Stimulated activated CD4-positive, alpha-beta T cell treated with anti-CD3 and anti-CD28 coated beads, Interleukin-15, amount 100 ng/mL, for 48 hours (primary cell): ENCODE measurements around the gene PFN1.

Source experiments
- DNase-seq, 2 donors: peaks; one replicate each; pipeline ENCODE4 v3.0.0-alpha.2; 2020; ENCODE audit warnings: low read depth in 2 of 2

Gene PFN1

GRCh38 chr17:4967539-4968485 is 19.5 kb upstream of the PFN1 start, which contains the start of gene SPAG7:
Gene SPAG7, minus strand, starts transcription at chr17:4967817. Its CDS starts 13 bp downstream, at chr17:4967804.
- peak; percentile 87 to 88 for DNase-seq

DNA sequence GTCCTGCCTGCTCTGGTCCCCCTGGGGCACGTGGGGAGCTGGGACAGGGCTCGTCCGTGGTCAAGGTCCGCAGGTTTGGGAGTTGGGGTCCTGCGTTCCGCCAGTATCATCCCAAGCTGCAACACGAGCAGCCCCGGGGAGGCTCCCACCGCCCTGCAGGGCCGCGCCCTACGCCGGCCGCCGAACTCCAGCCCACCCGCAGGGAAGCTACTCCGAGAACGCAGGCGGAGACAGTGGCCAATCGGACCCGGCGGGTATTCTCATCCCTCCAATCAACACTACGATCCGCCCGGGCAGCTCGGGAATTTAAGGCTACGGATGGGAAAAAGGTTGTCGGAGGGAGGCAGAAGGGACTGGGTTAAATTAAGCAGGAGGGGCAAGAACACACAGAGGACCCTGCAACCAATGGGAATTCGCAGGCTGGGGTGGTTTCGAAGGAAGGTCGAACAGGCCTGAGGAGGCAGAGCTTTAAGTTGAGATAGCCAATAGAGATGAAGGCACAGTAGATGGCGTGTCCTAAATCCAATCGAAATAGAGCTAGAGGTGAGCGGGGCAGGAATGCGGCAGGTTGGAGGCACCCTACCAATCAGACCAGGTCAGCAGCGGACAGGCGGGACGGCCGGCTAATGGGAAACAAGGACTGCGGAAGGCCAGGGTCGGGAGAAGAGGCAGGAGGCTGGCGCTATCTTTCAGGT is 18.7 kb upstream of the PFN1 start:
- DNase-seq = peak; percentile 88 to 89

- DNase-seq = no peak
These were observed 17.1 kb upstream of the PFN1 start for GRCh38 chr17:4965311-4965986.

DNA sequence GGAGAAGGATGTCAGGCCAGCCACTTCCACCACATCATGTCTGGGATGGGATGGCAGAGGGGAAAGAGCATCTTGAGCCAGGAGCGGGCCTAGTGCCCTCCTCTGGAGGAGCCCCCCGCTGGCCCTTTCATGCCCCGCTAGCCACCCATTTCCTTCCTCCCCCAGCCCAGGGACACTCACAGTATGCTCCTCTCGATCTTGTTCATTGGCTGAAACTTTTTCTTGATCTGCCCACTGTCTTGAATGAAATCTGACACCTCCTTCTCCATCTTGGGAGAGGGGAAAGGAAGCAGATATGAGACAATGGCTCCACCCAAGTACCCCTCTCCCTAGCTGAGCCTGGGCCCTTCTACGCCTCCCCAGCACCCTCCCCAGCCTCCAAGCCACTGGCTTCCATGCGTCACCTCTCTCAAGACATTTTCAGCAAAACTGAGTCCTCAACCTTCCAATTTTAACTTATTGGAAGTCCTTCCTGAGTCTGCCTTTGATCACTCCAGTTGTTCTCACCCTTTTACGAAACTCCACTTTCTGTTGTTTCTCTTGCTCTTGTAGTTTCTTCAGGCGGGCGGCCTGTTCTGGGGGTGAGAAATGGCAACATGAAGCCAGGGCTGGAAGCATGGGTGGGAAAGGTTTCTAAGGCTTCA is 12.1 kb upstream of the PFN1 start:
- DNase-seq = no peak

DNA sequence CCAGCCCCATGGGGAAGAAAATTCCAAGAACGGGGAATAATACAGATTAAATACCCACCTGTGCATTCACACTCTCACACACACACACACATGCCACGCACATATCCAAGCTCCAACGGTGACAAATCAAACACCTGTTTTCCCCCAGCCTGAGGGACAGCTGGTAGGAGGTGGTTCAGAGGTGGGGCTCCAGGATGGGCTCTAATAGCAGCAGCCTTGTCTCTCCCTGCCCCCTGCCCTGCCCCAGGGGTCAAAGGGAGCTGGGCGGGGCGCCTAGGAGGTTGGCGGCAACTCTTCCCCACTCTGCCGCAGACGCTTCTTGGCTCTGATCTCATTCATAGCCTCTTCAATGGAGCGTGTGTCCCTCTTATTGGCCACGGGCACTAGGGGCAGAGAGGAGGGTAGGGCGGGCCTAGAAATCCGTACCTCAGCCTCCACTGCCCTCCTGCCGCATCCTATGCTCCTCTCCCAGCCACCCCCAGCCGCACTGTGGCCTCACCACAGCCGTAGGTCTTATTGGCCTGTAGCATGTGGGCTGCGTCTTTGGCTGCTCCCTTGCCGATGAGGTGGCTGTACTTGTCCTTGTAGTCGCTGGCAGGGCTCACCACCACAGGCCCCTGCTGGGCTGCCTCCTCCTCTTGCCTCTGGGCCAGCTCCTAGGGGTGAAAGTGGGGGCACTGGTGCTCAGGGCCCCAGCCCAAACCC is 11.1 kb upstream of the PFN1 start:
- DNase-seq = no peak

DNA sequence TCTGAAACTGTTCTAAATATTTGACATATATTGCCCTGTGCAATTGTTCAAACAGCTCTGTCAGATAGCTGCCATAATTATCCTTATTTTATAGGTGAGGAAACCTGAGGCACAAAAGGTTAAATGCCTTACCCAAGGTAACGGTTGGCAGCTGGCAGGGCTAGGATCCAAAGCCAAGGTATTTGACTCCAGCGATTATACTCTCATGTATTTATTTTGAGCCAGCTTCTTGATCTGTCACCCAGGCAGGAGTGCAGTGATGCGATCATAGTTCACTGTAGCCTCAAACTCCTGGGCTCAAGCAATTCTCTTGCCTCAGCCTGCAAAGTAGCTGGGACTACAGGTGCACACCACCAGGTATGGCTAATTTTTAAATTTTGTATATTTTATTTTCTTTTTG is 9.8 kb upstream of the PFN1 start:
- no peak for DNase-seq

GRCh38 chr17:4956493-4957061 is 8.2 kb upstream of the PFN1 start:
- DNase-seq = no peak

GRCh38 chr17:4955091-4955490 is 6.8 kb upstream of the PFN1 start:
- no peak for DNase-seq

DNA sequence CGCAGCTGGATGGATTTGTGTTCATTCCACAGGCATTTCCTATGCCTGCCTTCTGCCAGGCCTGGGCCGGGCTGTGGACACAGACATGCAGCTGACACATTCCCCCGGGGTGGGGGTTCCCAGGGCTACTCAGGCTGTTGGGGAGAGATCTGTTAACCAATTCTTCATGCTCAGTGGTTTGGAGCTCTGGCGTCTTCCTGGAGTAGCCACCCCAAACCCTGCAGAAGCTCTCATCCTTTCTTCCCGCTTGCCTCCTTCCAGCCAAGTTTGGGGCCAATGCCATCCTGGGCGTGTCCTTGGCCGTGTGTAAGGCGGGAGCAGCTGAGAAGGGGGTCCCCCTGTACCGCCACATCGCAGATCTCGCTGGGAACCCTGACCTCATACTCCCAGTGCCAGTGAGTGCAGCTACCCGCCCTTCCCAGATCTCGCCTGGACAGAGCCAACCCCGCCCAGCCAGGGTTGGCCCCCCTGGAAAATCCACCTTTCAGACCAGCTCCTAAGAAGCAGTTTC is 5.2 kb upstream of the PFN1 start:
- no peak for DNase-seq

GRCh38 chr17:4951486-4951885 is 3.2 kb upstream of the PFN1 start:
- no peak for DNase-seq

DNA sequence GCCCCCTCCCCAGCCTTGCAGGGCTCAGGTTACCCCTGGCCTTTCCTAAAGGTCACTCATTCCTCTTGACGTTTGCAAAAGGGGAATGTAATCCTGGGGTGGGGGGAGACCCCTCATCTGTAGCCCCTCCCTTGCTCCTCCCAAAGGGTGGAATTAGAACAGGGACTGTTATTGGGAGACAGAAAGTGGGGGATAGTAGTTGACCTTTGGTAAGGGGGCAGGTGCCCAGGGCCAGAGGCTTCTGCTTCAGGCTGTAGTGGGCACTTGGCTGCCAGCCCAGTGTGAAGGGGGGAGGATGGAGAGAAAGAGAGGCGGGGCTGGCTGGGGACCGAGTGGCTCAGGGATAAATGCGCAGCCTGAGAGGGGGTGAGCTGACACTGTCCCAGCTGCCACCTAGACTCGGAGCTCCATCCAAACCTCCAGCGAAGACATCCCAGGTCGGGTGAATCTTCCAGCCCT is 2.4 kb upstream of the PFN1 start, which contains the start of gene ENO3:
TSS of gene ENO3 (plus strand) at position 374 of the 459 bp plus-strand sequence. CDS start 711 bp downstream, outside the sequence.
- DNase-seq = no peak

DNA sequence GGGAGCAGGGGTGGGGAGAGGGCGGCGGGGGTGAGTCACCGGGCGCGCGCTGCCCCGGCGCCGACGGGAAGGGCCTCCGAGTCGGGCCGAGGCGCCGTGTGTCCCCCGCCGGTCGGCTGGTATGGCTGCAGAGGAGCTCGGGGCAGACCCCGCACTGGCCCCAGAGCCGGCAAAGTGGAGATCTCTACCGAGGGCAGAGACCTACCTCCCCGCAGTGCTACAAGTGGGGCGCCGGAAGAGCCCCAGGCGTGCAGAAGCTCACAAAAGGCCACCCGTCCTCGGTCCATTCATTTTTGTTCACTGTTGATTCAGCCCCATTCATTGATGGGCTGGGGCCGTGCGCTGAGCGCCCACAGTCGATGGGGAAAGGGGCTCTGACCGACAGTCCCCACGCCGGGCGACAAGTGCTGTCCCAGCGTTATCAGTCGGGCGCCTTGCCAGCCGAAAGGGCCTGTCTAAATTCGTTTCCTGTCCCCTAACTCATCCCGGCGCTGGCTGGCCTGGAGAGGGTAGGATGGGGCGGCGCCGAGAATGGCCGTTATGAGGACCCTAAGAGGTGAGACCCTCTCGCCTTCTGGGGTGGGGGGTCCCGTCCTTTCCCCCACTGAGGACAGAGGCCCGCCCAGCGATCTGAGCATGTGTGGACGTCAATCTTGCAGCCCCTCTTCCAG is 1.9 kb upstream of the PFN1 start:
- no peak for DNase-seq

DNA sequence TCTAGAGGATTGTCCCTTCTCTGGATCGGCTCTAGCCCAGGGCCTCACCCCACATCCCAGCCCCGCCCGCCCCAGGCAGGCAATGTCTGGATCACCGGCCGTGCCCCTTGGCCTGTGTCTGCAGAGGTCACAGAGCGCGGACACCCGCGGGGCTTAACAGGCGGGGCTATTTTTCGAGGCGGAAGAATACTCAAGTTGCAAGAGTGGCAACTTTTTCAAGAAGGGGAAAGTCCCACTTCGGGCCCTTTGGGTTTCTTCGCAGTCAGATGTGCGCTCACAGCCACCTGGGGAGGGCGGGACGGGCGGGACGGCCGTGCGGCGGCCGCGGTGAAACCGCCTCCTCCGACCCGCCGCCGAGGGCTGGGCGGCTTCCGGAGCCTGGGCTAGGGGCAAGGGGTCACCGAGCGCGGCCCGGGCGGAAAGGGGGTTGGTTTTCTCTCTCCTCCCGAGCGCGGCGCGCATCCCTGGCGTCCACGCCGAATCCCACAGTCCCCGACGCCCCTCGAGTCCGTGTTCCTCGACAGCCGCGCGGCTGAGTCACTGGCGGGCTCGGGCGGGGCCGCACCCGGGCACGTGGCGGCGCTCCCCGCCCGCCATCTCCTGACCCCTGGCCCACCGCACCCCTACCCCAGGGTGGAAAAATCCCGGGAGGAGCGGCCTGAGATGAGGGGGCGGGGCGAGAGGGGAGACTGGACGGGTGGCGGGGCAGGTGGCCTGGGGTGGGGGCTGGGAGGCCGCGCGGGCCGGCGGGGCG is 1.2 kb upstream of the PFN1 start:
- DNase-seq = peak; percentile 68 to 69

GRCh38 chr17:4948931-4949320 is 596 bp upstream of the PFN1 start:
- DNase-seq = peak; percentile 63 to 74

DNA sequence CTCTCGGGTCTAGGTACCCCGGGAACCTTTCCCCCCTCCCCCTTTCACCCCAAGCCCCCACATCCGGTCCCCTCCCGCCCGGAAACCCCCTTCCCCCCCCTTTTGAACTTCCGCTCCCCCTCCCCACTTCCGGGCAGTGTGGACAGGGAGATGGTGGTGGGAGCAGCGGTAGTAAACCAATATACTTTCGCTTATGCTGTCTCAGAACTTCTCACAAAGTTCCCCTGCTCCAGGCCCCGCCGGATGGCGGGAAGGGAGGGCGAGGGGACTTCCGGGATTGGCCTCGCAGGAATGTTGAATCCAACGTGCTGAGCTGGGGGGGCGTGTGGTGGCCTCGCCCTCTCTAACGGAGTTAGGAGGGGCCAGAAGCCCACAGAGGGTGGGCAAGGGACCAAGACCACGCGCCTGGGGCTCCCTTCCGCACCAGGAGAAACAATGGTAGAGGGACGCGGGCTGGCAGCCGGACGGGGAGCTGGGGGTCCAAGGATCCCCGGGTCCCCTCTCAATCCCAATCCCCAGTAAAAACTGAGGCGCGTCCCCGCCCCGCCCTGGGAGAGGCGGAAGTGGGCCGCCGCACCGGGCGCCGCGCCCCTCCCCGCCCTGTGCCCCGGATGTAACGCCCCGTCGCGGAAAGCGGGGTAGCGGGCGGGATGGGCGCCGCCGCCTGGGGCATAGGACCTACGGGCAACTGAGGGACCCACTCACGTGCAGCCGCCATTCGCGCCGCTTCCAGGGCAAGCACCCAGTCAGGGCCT is 742 bp downstream of the PFN1 start:
- DNase-seq = peak in 1 of 2 donors; percentile 58

- DNase-seq = no peak
These were observed 1.3 kb downstream of the PFN1 start for GRCh38 chr17:4947010-4947410.

DNA sequence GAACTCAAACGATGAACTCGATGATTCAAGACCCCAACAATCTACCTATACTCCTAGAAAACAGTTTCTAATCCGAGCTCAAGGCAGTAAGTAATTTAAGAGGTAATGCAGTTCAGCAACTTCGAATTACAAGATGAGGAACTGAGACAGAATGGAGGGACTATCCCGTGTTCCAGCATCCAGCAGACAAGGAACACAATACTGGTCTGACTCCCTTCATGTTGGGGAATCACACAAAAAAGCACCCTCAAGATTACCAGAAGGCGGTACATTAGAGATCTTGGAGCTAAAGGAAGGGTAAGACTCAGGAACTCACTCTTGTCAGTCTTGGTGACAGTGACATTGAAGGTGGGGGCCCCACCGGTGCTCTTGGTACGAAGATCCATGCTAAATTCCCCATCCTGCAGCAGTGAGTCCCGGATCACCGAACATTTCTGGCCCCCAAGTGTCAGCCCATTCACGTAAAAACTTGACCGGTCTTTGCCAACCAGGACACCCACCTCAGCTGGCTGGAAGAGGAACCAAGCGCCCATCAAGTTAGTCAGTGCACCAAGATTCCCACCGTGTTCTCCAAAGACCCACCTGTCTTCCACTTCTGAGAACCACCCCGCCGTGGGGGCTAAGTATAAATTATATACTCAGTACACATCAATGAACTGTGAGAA is 1.9 kb downstream of the PFN1 start:
- no peak for DNase-seq

DNA sequence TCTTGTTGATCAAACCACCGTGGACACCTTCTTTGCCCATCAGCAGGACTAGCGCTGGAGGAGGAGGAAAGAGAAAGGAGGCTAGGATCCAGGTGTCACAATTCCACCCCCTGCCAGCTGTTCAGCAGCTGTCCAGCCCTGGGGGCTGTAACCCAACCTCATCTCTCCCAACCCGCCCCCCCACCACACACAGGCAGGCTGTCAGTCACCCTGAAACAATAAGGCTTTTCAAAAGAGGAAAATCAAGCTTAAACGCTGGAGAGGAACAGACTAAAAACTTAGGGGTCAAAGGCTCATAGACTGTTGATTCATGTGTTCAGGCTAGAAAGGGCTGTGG is 2.4 kb downstream of the PFN1 start:
- no peak for DNase-seq
